Ascending aorta (tissue), 2 donors: ENCODE results near the gene TRIM37. TPM values are rescaled to one million over a fixed set of nuclear protein-coding genes. Genes with fewer than 3 reads are reported as not detected.
A peak's percentile ranks its signal among the peaks of the same experiment; 100 is the strongest.

Experiments used
- DNase-seq, 2 donors: peaks; one replicate each; pipeline ENCODE4 v3.0.0-alpha.2; 2019; ENCODE audit warnings: low spot score in 2 of 2
- H3K27ac ChIP-seq, 2 donors: fragments of 200-600 bp; sonication (generic); one replicate each; pipeline ENCODE4 v1.5.1; 2016 to 2017; ENCODE audit warnings: mild to moderate bottlenecking in 1 of 2
- H3K27me3 ChIP-seq: fragments of 200-600 bp; sonication (generic); one replicate; pipeline ENCODE4 v1.5.1; 2017
- H3K36me3 ChIP-seq, 2 donors: fragments of 200-600 bp; sonication (generic); one replicate each; pipeline ENCODE4 v1.5.1; 2016
- H3K4me1 ChIP-seq, 2 donors: fragments of 200-600 bp; sonication (generic); one replicate each; pipeline ENCODE4 v1.5.1; 2016 to 2017; ENCODE audit warnings: mild to moderate bottlenecking in 1 of 2
- H3K4me3 ChIP-seq, 2 donors: fragments of 200-600 bp; sonication (generic); one replicate each; pipeline ENCODE4 v1.5.1; 2016 to 2017; ENCODE audit warnings: mild to moderate bottlenecking in 1 of 2
- H3K9me3 ChIP-seq, 2 donors: fragments of 200-600 bp; sonication (generic); one replicate each; pipeline ENCODE4 v1.5.1; 2016
- CTCF ChIP-seq, 3 experiments: fragments of 200-600 bp in 2 of 3; fragments of 450-650 bp in 1 of 3; sonication (generic) in 2 of 3; IDR thresholded peaks; one replicate each; pipeline ENCODE4 v1.5.1; 2016 to 2019; ENCODE audit warnings: antibody characterized with exemption in 3 of 3, mild to moderate bottlenecking in 1 of 3, moderate library complexity in 1 of 3
- intact Hi-C: fragments of 100-400 bp; cut with DNase I; formaldehyde crosslinking; loops from one replicate; pipeline ENCODE4 v1.15.1; 2023
- total RNA-seq: library from RNA; depleted of rRNA; stranded (reverse); fragments of >200 nt; gene quantifications from one replicate; pipeline ENCODE4 v1.1.0, GENCODE V29; 2016

The TRIM37 gene
- total RNA-seq, 1 donor from 2014 or later: 15.0 TPM

GRCh38 chr17:59004338-59005111 is 102.2 kb downstream of the TRIM37 start:
- no peak overlapping the region for H3K27ac ChIP-seq
- TF ChIP-seq CTCF (IDR thresholded peaks at IDR 0.05): peak; percentile 79 to 93 (median 91)
- H3K36me3 ChIP-seq: peaks cover 6 to 10% of the 10 kb centered on the region in 2 donors
- H3K27me3 ChIP-seq: no peaks in the 10 kb centered on the region
- H3K9me3 ChIP-seq: no peaks in the 10 kb centered on the region
- H3K4me3 ChIP-seq: no peak overlapping the region
- intact Hi-C loops: loop anchor here (2.0 kb wide), 2 partner anchors 294 to 486 kb away; no protein-coding TSS in a partner anchor
- peak in 1 of 2 donors; percentile 78 for DNase-seq
- H3K4me1 ChIP-seq: no peaks in the 10 kb centered on the region

- intact Hi-C loops: loop anchor here (2.0 kb wide), 2 partner anchors 293 to 485 kb away; no protein-coding TSS in a partner anchor
- Histone ChIP-seq H3K36me3 (peaks cover 6 to 13% of the 10 kb centered on the region in 2 donors), H3K4me1 (no peaks in the 10 kb centered on the region), H3K9me3 (no peaks in the 10 kb centered on the region), H3K27me3 (no peaks in the 10 kb centered on the region), H3K4me3 (no peak overlapping the region), H3K27ac (no peak overlapping the region)
- no peak for DNase-seq
- no peak for TF ChIP-seq CTCF (IDR thresholded peaks at IDR 0.05)
Measured at GRCh38 chr17:59003860-59004259, 102.8 kb downstream of the TRIM37 start.

- no peak overlapping the region for H3K27ac ChIP-seq
- intact Hi-C loops: no loop called here
Measured at GRCh38 chr17:59002848-59003247, 103.8 kb downstream of the TRIM37 start.

GRCh38 chr17:59002126-59002525 is 104.6 kb downstream of the TRIM37 start:
- peaks cover 6 to 13% of the 10 kb centered on the region in 2 donors for H3K36me3 ChIP-seq
- no peaks in the 10 kb centered on the region for H3K27me3 ChIP-seq
- TF ChIP-seq CTCF (IDR thresholded peaks at IDR 0.05): no peak
- no peaks in the 10 kb centered on the region for H3K9me3 ChIP-seq
- H3K4me3 ChIP-seq: no peak overlapping the region
- no peak for DNase-seq
- no peak overlapping the region for H3K27ac ChIP-seq
- intact Hi-C loops: no loop called here
- no peaks in the 10 kb centered on the region for H3K4me1 ChIP-seq

More at GRCh38 chr17:59002848-59003247, 103.8 kb downstream of the TRIM37 start:
- DNase-seq: no peak
- Histone ChIP-seq H3K36me3 (peaks cover 6 to 13% of the 10 kb centered on the region in 2 donors), H3K9me3 (no peaks in the 10 kb centered on the region), H3K27me3 (no peaks in the 10 kb centered on the region), H3K4me1 (no peaks in the 10 kb centered on the region), H3K4me3 (no peak overlapping the region)
- no peak for TF ChIP-seq CTCF (IDR thresholded peaks at IDR 0.05)

- no peak for TF ChIP-seq CTCF (IDR thresholded peaks at IDR 0.05)
- intact Hi-C loops: no loop called here
- Histone ChIP-seq H3K27ac (peak overlapping the region in 1 of 2 donors; percentile 17), H3K9me3 (no peaks in the 10 kb centered on the region), H3K4me1 (no peaks in the 10 kb centered on the region), H3K4me3 (peak overlapping the region; percentile 9 to 28), H3K27me3 (no peaks in the 10 kb centered on the region), H3K36me3 (peaks cover 6 to 13% of the 10 kb centered on the region in 2 donors)
- DNase-seq: peak in 1 of 2 donors; percentile 73
Measured at GRCh38 chr17:59001158-59001814, 105.4 kb downstream of the TRIM37 start.
